SK-N-MC (cell line): Measurements from ENCODE around the gene C3orf18.

Experiments used
- EZH2 ChIP-seq: fragments of 200-600 bp; sonication (generic); IDR thresholded peaks from one replicate; pipeline ENCODE4 v1.6.1; 2017; ENCODE audit warnings: antibody characterized with exemption
- FOXP2 ChIP-seq: optimal IDR thresholded peaks from 2 replicates; pipeline ENCODE3; 2011; ENCODE audit warnings: mild to moderate bottlenecking, moderate library complexity; ENCODE audit not compliant: insufficient read depth; ENCODE audit errors: extremely low read length, control extremely low read depth
- POLR2AphosphoS5 ChIP-seq: IDR thresholded peaks from 2 replicates; pipeline ENCODE4 v1.6.1; 2012; ENCODE audit warnings: mild to moderate bottlenecking, low read depth, low read length, borderline replicate concordance

DNA sequence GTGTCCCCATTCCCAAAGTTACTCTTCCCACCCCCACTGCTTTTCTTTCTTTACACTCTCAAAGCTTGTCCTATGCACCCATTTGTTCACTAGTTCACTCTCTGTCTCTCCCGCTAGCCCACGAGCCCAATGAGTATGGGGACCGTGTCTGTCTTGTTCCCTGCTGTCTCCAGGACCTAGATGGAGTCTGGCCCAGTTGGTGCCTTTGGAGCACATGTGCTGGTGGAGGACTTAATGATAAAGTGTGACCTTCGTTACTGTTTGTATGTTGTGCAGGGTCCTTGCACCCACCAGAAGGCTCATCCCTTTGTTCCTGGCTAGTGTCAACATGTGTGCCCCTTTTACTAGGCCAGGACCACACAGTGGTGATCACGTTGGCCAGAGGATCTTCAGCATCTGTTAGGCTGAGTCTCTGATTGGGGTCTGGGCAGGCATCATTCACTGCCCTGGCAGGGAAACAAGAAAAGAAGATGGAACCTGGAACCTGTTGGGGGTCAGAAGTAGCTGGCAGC, 36.6 kb upstream of the C3orf18 start:
- TF ChIP-seq POLR2AphosphoS5 (no peak), EZH2 (no peak), FOXP2 (no peak)
